GM23248 (cell line): ENCODE results near the gene PCLAF. TPM values are rescaled to one million over a fixed set of nuclear protein-coding genes. Genes with fewer than 3 reads are reported as not detected.

ENCODE experiments used
- DNase-seq: peaks from one replicate; pipeline ENCODE4 v3.0.0-alpha.2; 2015
- H2AFZ ChIP-seq: fragments of 200-600 bp; sonication (generic); 2 replicates; pipeline ENCODE4 v1.6.1; 2016; ENCODE audit warnings: antibody characterized with exemption
- H3F3A ChIP-seq: fragments of 200-600 bp; sonication (generic); 2 replicates; pipeline ENCODE4 v1.6.1; 2016; ENCODE audit warnings: mild to moderate bottlenecking, antibody characterized with exemption, mixed run types; ENCODE audit not compliant: insufficient read depth
- H3K27ac ChIP-seq: fragments of 200-600 bp; sonication (generic); 2 replicates; pipeline ENCODE4 v1.5.1; 2016; ENCODE audit warnings: mild to moderate bottlenecking
- H3K27me3 ChIP-seq: fragments of 200-600 bp; sonication (generic); replicated peaks from 2 replicates; pipeline ENCODE4 v1.6.1; 2016; ENCODE audit warnings: mild to moderate bottlenecking; ENCODE audit not compliant: insufficient read depth
- H3K36me3 ChIP-seq: fragments of 200-600 bp; sonication (generic); 2 replicates; pipeline ENCODE4 v1.6.1; 2016; ENCODE audit warnings: low read depth, mild to moderate bottlenecking
- H3K4me1 ChIP-seq: fragments of 200-600 bp; sonication (generic); 2 replicates; pipeline ENCODE4 v1.6.1; 2016; ENCODE audit warnings: mild to moderate bottlenecking; ENCODE audit not compliant: insufficient read depth
- H3K4me2 ChIP-seq: fragments of 200-600 bp; sonication (generic); one replicate; pipeline ENCODE4 v1.6.1; 2016; ENCODE audit warnings: mild to moderate bottlenecking; ENCODE audit not compliant: unreplicated experiment
- H3K4me3 ChIP-seq: fragments of 200-600 bp; sonication (generic); 2 replicates; pipeline ENCODE4 v1.5.1; 2016; ENCODE audit warnings: mild to moderate bottlenecking
- H3K79me2 ChIP-seq: fragments of 200-600 bp; sonication (generic); 2 replicates; pipeline ENCODE4 v1.6.1; 2016; ENCODE audit warnings: mild to moderate bottlenecking; ENCODE audit not compliant: insufficient read depth
- H3K9ac ChIP-seq: fragments of 200-600 bp; sonication (generic); 2 replicates; pipeline ENCODE4 v1.6.1; 2016; ENCODE audit warnings: mild to moderate bottlenecking
- H3K9me2 ChIP-seq: fragments of 200-600 bp; sonication (generic); 2 replicates; pipeline ENCODE4 v1.6.1; 2016; ENCODE audit warnings: mixed run types, mild to moderate bottlenecking, moderate library complexity; ENCODE audit not compliant: insufficient read depth
- H3K9me3 ChIP-seq: fragments of 200-600 bp; sonication (generic); one replicate; pipeline ENCODE4 v1.6.1; 2017; ENCODE audit warnings: low read depth
- H4K20me1 ChIP-seq: fragments of 200-600 bp; sonication (generic); 2 replicates; pipeline ENCODE4 v1.6.0; 2016; ENCODE audit not compliant: insufficient read depth
- EZH2 ChIP-seq: fragments of 200-600 bp; sonication (generic); IDR thresholded peaks from 2 replicates; pipeline ENCODE4 v1.6.1; 2018; ENCODE audit warnings: antibody characterized with exemption, mild to moderate bottlenecking; ENCODE audit not compliant: insufficient read depth, poor library complexity, severe bottlenecking
- EZH2phosphoT487 ChIP-seq: fragments of 200-600 bp; sonication (generic); IDR thresholded peaks from 2 replicates; pipeline ENCODE4 v1.6.1; 2018; ENCODE audit warnings: antibody characterized with exemption, moderate library complexity, mild to moderate bottlenecking, low read depth; ENCODE audit not compliant: insufficient read depth
- WGBS, 2 experiments: methylation state at CpG; one replicate each; pipeline ENCODE4 v1.1.6; 2015 to 2017; ENCODE audit warnings: low lambda C conversion rate in 2 of 2, low coverage in 1 of 2; ENCODE audit errors: missing lambda C conversion rate in 2 of 2; 5-methylcytosine and 5-hydroxymethylcytosine counted together
- in situ Hi-C: fragments of 300-500 bp; cut with MboI; formaldehyde crosslinking; loops from 2 replicates; pipeline ENCODE4 v1.15.0; 2020
- polyA plus RNA-seq: library from polyadenylated mRNA; unstranded; fragments of >200 nt; fragmentation: Nextera tagmentation; extraction: Ambion mirVana; gene quantifications from 2 replicates; pipeline ENCODE4 v1.2.1, GENCODE V29; 2016
- small RNA-seq: library from RNA; depleted of rRNA; stranded (forward); fragments of <200 nt; gene quantifications from one replicate; pipeline ENCODE3, GENCODE V24; 2014; ENCODE audit warnings: low read depth, low replicate concordance
- total RNA-seq: library from RNA; depleted of rRNA; stranded (reverse); fragments of >200 nt; shearing (Covaris generic); gene quantifications from 2 replicates; pipeline ENCODE4 v1.2.3, GENCODE V29; 2014; rRNA removed

Gene PCLAF
- total and polyA plus RNA-seq, 2 experiments from 2014 or later, result 16.0 to 44.5 TPM

GRCh38 chr15:64324165-64324877 is 56.9 kb downstream of the PCLAF start:
- Histone ChIP-seq H3K27ac (peak overlapping the region; percentile 39), H3K9me3 (no peaks in the 10 kb centered on the region), H3K9me2 (no peaks in the 10 kb centered on the region), H3K4me2 (no peak overlapping the region), H4K20me1 (peaks cover 14% of the 10 kb centered on the region; the same call in 1 of the 2 replicates), H2AFZ (no peak overlapping the region), H3K36me3 (no peaks in the 10 kb centered on the region), H3K27me3 (no peaks in the 10 kb centered on the region), H3F3A (peaks cover 6% of the 10 kb centered on the region), H3K4me3 (no peak overlapping the region), H3K79me2 (peaks cover 78% of the 10 kb centered on the region), H3K9ac (no peak overlapping the region), H3K4me1 (peaks cover 16% of the 10 kb centered on the region)
- peak; percentile 65 for DNase-seq
- TF ChIP-seq EZH2phosphoT487 (no peak), EZH2 (no peak)
- WGBS, 2 experiments, result 50 to 54% methylated on average over 5 of the region's 5 CpGs
- in situ Hi-C loops, result no loop called here

GRCh38 chr15:64315216-64315615 is 66.0 kb downstream of the PCLAF start:
- Histone ChIP-seq H3K9ac (no peak overlapping the region), H3K9me2 (no peaks in the 10 kb centered on the region), H3K4me3 (no peak overlapping the region), H3K4me1 (0 out of 2 replicates have a peak, but pooled peaks cover 4% of the 10 kb centered on the region), H4K20me1 (no peaks in the 10 kb centered on the region; the same call in 1 of the 2 replicates), H3K27ac (no peak overlapping the region), H3K79me2 (peaks cover 97% of the 10 kb centered on the region), H3K4me2 (no peak overlapping the region), H3K9me3 (no peaks in the 10 kb centered on the region), H3K36me3 (no peaks in the 10 kb centered on the region), H2AFZ (no peak overlapping the region), H3F3A (0 out of 2 replicates have a peak, but pooled peaks cover 3% of the 10 kb centered on the region), H3K27me3 (no peaks in the 10 kb centered on the region)
- no peak for DNase-seq
- no peak for TF ChIP-seq EZH2
- no peak for TF ChIP-seq EZH2phosphoT487
- in situ Hi-C loops, result no loop called here
- WGBS, 2 experiments, result 49 to 55% methylated on average over 4 of the region's 4 CpGs

- Histone ChIP-seq H3K4me1 (0 out of 2 replicates have a peak, but pooled peaks cover 4% of the 10 kb centered on the region), H2AFZ (no peak overlapping the region), H4K20me1 (no peaks in the 10 kb centered on the region; the same call in 1 of the 2 replicates), H3F3A (0 out of 2 replicates have a peak, but pooled peaks cover 3% of the 10 kb centered on the region), H3K9ac (no peak overlapping the region), H3K4me2 (no peak overlapping the region), H3K36me3 (no peaks in the 10 kb centered on the region), H3K27ac (no peak overlapping the region), H3K9me3 (no peaks in the 10 kb centered on the region), H3K79me2 (peaks cover 97% of the 10 kb centered on the region), H3K4me3 (no peak overlapping the region), H3K9me2 (no peaks in the 10 kb centered on the region), H3K27me3 (no peaks in the 10 kb centered on the region)
- WGBS, 2 experiments, result 97 to 98% methylated on average over 3 of the region's 3 CpGs
- TF ChIP-seq EZH2phosphoT487 (no peak), EZH2 (no peak)
- no peak for DNase-seq
- in situ Hi-C loops, result no loop called here
These were observed 66.8 kb downstream of the PCLAF start for GRCh38 chr15:64314456-64314855.

Small RNAs within 50 kb of the gene (small RNA-seq; reads per million reads assigned to genes)
- gene RF00554, result not detected

Other genes starting within 250 kb of the PCLAF start
- gene SNX22, start 229.7 kb downstream of the PCLAF start, total RNA-seq, result not detected in 2 replicates
- 0.66 and 0.94 TPM in 2 replicates for gene SNX22, start 229.7 kb downstream of the PCLAF start, polyA plus RNA-seq
- 994 and 1,188 TPM in 2 replicates for gene PPIB, start 218.4 kb downstream of the PCLAF start, total RNA-seq
- 1,748 and 1,763 TPM in 2 replicates for gene PPIB, start 218.4 kb downstream of the PCLAF start, polyA plus RNA-seq
- gene CSNK1G1, start 25.3 kb downstream of the PCLAF start, total RNA-seq, result 14.3 and 17.1 TPM in 2 replicates
- gene CSNK1G1, start 25.3 kb downstream of the PCLAF start, polyA plus RNA-seq, result 14.8 and 17.2 TPM in 2 replicates
- 6.9 and 9.0 TPM in 2 replicates for gene TRIP4, start 6.4 kb upstream of the PCLAF start, total RNA-seq
- 32.9 and 33.5 TPM in 2 replicates for gene TRIP4, start 6.4 kb upstream of the PCLAF start, polyA plus RNA-seq
- gene ZNF609, start 79.1 kb upstream of the PCLAF start, total RNA-seq, result 11.3 and 11.9 TPM in 2 replicates
- 3.8 and 6.3 TPM in 2 replicates for gene ZNF609, start 79.1 kb upstream of the PCLAF start, polyA plus RNA-seq